Measurements from ENCODE around the gene KLHL22.

The KLHL22 gene

DNA sequence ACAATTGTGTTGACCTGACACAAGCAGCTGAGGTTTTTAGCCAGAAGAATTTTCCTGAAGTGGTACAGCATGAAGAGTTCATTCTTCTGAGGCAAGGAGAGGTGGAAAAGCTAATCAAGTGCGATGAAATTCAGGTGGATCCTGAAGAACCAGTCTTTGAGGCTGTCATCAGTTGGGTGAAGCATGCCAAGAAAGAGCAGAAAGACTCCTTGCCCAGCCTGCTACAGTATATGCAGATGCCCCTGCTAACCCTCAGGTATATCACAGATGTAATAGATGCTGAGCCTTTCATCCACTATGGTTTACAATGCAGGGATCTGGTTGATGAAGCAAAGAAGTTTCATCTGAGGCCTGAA is 45.1 kb downstream of the KLHL22 start:
- in situ Hi-C loops (cut with MboI; ENCODE audit: low sequenced_read_pairs) = no loop called here

DNA sequence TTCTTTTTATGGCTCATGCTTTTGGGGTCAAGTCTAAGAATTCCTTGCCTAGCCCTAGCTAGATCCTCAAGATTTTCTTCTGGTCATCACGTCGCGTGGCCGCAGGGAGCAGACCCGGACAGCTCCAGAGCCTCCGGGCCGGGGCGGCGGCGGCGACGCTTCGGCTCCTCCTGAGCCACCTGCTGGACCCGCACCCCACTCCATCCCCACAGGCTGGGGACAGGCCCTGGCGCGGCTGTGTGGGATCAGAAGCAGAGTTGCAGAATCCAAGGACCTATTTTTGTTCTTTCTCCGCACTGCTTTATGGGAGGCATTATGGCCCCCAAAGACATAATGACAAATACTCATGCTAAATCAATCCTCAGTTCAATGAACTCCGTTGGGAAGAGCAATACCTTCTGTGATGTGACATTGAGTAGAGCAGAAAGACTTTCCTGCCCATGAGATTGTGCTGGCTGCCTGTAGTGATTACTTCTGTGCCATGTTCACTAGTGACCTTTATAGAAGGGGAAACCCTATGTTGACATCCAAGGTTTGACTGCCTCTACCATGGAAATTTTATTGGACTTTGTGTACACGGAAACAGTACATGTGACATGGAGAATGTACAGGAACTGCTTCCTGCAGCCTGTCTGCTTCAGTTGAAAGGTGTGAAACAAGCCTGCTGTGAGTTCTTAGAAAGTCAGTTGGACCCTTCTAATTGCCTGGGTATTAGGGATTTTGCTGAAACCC is 45.6 kb downstream of the KLHL22 start:
- in situ Hi-C loops (cut with MboI; ENCODE audit: low sequenced_read_pairs) = no loop called here

DNA sequence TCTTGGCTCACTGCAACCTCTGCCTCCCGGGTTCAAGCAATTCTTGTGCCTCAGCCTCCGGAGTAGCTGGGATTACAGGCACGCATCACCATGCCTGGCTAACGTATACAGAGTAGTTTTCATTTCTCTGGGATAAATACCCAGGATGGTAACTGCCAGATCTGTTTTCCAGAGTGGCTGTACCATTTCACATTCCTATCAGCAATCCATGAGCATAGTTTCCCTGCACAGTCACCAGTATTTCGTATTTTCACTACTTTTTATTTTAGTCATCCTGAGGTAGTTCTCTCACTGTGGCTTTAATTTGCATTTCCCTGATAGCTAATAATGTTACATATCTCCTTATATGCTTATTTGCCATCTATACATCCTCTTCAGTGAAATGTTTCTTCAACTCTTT is 47.0 kb downstream of the KLHL22 start:
- in situ Hi-C loops (cut with MboI; ENCODE audit: low sequenced_read_pairs) = no loop called here

DNA sequence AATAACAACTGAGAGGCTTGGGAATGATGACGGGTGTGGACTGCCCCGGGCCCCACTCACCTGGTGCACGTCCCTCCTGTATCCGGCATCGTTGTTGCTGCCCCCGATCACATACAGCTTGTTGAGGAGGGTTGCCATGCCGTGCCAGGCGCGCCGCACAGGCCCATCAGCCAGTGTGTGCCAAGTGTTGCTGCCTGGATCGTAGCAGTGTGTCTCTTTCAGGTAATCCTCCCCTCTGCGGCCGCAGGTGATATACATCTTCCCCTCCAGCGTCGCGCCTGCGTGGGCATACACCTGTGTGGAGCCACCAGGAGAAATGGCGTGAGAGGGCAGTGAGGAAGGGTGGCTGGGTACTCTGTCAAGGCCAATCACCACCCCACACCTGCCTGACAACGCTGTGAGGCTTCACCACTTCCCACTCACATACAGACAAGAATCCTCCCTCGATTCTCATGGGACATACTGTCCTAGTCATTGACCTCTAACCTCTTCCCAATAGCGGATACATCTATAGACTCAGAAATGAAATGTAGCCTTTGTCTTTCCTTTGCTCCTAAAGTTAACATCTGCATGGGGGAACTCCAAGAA is 49.1 kb downstream of the KLHL22 start:
- in situ Hi-C loops (cut with MboI; ENCODE audit: low sequenced_read_pairs) = no loop called here

DNA sequence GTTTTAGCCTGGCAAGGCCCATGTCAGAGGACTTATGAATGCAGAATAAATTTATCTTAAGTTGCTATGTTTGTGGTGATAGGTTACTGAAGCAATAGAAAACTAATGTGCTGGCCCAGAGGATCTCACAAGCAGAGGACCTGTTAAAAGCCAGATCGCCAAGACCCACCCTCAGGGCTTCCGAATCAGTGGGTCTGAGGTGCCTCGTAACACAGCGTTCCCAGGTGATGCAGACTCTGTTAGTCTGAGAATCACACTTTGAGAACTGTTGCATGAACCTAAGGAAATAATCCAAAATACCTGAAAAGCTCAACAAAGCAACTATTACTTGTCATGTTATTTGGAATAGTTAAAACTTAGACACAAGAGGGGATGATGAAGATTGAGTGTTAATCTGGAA is 51.3 kb downstream of the KLHL22 start:
- in situ Hi-C loops (cut with MboI; ENCODE audit: low sequenced_read_pairs) = no loop called here

DNA sequence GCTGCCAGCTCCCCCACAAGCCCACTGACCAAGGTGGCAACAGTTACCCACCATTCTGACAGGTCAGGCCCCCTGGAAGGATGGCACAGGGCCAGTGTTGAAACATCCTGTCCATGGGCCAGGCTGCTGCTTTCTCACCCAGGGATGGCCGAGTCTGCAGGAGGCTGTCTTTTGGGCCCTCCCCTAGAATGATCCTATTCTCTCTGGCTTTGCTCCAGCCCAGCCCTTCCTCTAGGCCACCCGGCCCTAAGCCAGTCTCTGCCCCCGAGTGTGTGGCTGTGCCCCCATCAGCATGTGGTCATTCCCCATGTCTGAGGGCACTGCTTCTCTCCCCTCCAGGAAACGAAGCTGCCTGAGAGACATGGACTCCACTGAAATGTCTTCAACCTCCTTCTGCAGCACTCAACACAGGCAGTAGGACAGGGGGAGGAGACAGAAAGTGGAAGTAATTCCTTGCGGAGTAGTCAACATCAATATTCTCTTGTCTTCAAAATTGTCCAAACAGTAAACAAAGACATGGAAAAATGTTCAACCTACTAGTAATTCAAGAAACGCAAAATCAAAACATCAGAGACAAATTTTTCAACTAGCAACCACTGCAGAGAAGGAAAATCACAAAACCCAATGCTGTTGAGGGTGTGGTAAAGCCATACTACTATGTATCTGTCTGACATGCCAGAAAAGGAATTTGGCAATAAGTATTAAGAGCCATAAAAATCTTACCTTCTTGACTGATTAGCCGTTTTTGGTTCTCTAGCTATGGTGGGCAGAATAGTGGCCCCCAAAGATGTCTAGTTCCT is 52.9 kb downstream of the KLHL22 start:
- in situ Hi-C loops (cut with MboI; ENCODE audit: low sequenced_read_pairs) = no loop called here

DNA sequence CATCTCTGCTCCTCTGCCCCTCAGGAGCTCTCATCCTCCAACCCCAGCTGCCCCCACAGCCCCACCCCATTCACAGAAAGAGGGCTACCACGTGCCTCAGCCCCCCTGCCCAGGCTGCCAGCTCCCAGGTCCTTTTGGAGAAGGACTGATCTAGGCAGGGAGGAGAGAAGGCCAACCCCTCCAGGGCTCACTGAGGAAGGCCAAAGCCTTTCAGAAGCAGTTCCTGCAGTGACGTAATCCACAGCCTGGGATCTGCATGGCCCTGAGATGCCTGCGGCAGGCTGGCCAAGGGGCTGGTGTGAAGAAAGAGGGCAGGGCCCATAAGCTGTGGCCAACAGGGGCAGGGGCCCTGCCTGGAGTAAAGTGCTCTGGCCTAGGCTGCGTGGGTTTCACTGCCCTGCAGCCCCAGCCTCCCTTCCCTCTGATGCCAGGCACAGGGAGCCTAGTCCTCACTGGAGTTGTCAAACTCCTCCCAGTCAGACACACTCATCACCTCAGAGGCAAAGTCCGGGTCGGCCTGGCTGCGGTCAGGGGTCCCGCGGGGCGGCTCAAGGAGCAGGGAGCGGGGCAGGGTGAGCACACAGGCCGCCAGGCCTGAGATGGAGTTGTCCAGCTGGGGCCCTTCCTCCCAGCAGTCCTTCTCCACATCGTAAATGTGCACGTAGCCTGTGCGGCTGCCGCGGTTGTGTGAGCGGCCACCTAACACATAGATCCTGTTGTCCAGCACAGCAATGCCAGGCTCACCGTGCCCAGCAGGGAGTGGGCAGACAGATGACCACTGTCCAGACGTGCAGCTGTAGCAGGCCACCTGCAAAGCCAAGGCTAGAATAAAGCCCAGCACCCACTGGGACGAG is 53.7 kb downstream of the KLHL22 start:
- in situ Hi-C loops (cut with MboI; ENCODE audit: low sequenced_read_pairs) = no loop called here

DNA sequence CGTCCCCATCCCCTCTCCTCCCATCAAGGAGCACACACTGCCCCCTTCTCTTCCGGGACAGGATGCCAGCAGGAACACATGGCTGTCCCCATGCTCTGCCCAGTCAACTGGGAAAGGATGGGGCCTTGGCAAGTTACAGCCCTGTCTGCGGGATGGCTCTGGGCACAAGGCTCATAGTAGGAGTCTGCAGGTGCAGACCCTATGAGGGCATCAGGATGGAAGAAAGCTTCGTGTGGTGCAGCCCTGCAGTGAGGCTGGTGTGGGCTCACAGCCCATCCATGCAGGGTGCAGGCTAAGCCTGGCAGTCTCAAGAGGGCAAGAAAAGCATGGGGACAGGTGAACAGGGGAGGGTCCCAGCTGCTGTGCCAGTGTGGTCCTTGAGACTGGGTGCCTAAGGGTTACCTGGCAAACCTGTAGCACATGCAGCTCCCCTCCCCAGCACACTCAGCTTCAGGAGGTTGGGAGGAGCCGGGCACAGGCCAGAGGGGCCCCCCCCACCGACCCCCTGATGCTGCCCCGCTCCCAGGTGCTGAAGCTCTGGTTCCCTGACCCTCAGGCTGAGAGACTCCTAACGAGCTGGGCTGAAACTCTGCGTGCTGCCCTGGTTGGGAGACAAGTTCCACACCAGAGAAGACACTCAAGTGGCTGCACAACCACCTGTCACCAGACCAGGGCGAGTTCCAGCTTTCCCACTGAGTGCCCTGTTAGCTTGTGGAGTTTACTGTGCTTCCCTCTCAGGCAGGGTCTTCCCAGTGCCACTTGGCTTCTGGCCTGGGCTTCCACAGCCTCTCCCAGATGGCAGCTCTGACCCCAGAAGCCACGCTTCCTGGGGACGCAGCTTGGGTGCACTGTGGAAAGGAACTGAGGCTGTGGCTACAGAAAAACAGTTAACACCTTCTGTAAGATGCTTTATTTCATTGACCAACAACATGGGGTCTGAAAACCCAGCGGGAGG is 54.7 kb downstream of the KLHL22 start:
- in situ Hi-C loops (cut with MboI; ENCODE audit: low sequenced_read_pairs) = no loop called here

DNA sequence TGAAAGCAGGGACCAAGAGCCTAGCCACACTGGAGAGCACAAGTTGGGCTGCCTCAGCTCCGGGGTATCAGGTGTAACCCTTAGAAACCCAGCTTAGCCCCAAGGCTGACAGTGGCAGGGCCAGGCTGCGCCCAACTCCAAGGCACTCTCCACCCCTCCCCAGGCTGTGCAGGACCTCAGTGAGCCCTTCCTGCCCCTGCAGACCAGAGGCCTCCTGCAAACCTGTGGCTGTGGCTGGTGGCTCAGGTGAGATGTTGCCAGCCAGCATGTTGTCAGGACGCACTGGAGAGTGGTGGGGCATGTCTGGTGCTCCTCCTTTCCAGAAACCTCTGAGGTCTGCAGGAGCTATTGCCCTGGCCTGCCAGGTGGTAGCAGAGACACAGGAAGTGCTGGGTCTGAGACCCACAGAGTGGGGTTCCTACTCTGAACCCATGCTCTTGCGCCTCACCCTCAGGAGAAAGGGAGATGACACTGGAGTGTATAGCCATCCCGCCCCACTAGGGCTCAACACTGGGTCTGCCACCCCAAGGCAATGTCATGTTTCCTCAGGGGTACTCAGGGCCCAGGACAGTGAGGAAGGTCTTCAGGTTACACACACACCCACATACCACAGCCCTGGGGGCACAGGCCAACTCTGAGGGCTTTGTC is 55.5 kb downstream of the KLHL22 start:
- in situ Hi-C loops (cut with MboI; ENCODE audit: low sequenced_read_pairs) = no loop called here

DNA sequence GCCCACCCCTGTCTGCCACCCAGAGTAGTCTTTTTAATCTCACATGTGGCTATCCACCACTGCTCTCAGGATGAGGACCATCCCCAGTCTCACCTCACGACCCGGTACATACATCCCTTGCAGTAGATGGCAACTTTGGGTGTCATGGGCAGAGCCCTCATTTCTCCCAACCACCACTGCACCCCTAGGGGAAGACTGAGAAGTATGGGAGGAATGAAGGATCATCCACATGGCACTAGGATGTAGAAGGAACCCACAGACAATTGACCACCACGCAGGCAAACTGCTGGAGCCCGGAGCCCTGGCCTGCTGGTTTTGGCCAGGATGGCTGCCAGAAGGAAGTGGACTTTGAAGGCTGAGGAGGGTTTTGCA is 56.1 kb downstream of the KLHL22 start:
- in situ Hi-C loops (cut with MboI; ENCODE audit: low sequenced_read_pairs) = no loop called here

DNA sequence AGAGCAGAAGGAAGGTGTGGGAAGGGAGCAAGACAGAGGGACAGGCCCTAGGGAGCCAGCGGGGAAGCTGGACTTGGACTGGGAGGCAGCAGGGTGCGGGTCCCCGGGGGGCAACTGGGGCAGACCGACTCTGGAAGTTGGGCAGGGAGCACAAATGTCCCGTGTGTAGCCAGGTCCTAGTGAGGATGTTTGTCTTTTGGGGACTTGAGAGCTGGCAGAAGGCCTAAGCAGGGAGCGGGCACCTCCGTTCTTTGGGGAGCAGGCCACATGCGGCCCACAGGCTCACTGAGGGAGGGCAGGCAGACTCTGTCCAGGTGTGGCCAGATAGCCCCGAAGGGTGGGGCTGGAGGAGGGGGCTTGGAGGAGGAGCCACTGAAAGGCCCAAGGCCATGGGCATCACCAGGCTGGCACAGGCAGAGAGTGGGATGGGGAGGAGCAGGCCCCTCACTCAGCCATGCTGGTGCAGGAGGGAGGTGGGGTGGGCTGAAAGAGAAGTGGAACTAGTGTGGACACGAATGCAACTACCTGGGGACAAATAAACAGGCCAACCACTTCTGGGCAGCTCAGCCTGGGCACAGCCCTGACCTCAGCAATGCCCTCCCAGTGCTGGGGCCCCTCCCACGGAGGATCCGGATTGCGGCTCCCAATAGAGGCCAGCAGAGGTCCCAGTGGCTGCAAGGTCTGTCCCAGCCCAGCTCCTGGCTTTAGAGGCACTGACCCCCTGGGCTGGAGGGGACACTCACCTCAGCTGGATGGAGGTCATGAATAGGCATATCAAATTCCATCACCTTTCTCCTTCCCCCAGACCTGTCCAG is 56.7 kb downstream of the KLHL22 start:
- in situ Hi-C loops (cut with MboI; ENCODE audit: low sequenced_read_pairs) = no loop called here

DNA sequence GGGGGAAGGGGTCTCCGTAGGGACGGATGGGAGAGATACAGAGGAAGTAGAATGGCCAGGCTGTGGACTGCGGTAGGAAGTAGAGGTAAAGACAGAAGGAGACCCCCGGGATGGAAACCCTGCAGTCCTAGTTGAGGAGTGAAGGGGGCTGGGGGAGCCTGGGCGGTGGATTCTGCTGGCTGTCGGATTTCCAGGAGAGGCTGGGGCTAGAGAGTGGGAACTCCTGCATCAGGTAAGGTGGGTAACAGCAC is 57.2 kb downstream of the KLHL22 start:
- in situ Hi-C loops (cut with MboI; ENCODE audit: low sequenced_read_pairs) = no loop called here

DNA sequence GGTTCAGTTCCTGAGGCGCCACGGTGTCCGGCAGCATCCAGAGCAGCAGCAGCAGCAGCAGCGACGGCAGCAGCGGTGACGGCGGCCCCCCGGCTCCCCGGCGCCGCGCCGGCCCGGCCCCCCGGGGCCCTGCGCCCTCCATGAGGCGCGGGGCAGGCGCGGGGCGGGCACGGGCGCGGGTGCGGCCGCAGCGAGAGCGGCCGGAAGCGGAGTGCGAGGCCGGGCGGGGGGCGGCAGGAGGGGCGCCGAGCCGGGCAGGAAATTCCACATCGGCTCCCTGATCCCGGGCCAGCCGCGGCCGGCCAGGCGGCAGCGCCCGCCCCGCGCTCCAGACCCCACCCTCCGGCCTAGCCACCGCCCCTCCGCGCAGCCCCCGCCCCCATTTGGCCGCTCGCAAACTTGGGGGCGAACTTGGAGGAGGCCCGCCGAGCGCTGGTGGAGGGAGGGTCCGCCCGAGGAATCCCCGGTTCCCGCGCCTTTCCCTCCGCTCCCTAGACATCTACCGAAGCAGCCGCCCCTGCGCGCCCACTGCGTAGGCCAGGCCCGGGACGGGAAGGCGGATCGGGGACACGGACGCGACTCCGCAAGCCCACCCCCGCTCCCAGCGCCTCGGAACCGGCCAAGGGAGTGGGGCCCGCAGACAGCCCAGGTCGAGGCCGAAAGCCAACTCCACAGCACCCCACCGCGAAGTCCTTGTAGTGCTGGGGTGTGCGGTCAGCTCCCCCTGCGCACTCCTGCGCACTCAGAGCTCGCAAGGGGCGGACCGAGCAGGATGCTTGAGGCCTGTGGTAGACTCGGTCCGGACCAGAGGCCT is 57.8 kb downstream of the KLHL22 start, which contains the start of gene SCARF2:
Gene SCARF2, minus strand, starts transcription at position 213 of the 814 bp plus-strand sequence. Its CDS starts 71 bp downstream, at position 142.
- in situ Hi-C loops (cut with MboI; ENCODE audit: low sequenced_read_pairs) = no loop called here

DNA sequence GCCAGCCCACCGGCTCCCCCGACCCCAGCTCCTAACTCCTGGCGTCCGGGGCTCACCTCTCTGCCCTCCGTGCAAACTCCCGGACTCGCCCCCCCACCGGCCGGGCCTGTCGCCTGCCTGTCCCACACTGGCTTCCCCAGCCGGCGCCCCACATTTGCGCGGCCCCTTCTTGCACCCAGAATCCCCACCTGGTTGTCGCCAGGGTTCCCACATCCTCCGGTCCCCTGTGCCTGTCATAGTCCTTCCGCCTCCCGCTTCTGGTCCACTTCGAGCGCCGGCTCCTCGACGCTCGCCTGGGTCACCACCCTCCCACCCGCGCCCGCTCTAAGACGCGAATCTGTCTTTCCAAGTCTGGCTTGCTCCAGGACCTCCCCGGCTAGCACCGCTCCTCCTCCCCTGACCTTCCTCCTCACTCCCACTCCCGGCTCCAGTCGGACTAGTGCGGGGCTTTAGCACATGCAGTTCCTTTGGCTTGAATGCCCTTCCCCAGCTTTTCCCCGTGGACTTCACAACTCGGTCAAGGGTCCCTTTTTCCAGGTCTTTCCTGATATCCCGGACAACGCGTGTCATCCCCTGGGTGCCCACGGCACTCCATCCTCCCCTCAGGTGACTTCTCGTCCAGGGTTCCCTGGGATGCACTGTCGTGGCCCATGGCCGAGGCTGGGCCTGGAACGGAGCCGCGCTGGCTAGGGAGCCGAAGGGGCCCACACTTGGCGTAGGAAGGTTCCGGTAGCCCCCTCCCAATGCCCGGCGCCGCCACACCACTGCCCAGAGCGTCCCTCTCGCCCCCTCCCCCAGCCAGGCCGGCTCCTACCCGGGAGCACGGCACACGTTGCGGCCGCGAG is 58.6 kb downstream of the KLHL22 start:
- in situ Hi-C loops (cut with MboI; ENCODE audit: low sequenced_read_pairs) = no loop called here

DNA sequence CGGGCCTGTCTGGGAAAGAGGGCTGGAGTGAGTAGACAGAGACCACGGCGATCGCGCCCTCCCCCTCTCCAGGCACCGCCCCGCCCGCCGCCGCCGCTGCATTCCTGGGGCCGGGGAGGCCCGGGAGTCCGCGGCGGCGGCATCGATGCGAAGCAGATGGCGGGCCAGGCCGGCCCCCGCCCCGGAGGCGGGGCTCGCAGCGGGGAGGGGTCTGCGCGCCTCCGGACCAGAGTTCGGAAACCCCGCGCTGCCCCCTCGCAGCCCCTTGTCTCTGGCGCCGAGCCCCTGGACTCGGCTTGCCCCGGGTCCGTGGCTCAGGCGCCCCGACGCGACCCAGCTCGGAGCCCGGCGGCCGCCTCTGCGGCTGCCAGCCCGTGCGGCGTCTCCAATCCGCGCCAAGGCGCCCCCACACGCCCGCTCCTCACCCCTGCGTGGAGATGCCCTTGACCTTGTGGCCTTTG is 59.3 kb downstream of the KLHL22 start:
- in situ Hi-C loops (cut with MboI; ENCODE audit: low sequenced_read_pairs) = no loop called here

DNA sequence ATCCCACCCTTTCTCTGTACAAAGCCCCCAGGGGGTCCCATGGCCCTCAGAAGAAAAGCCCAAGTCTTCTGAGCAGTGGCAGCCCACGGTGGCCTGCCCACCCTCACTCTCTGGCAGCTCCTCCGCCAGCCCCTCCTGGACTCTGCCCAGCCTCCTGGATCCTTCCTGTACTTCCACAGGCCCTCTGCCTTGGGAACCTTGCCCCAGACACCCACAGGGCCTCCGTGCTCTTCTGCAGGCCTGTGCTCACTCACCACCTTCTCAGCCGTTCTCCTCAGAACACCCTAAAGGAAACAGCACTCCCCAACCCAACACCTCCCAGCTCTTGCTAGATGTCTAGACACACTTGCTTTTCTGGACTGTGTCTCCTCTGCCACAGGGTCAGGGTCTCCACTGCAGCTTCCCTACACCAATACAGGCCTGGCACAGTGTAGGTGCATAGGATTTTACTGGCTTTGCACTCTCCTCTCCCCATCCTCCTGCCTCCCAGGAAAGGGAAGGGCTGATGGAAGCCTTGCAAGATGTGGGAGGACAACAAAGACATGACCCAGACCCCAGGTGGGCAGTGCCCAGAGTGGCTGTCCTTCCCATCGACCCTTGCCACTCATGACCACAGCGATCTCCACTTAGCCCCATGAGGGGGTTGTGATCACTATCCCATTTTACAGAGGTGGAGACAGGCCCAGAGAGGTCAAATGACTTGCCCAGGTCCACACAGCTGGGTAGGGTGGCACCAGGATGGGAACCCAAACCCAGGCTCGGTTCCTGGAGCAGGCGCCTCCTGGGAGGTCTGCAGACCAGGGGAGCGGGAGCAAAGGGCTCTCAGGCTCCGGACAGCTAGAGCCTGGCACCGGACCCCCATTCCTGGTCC is 59.9 kb downstream of the KLHL22 start:
- in situ Hi-C loops (cut with MboI; ENCODE audit: low sequenced_read_pairs) = no loop called here

Data from hTERT RPE-1 (cell line).